Body of pancreas (tissue), 4 donors: ENCODE measurements around the gene HEXA.

Experiments
- CTCF ChIP-seq, 7 experiments: fragments of 450-650 bp in 4 of 7; fragments of 200-600 bp in 3 of 7; sonication (generic) in 3 of 7; IDR thresholded peaks; one replicate each; pipeline ENCODE4 v1.5.1; 2016 to 2019; ENCODE audit warnings: antibody characterized with exemption in 7 of 7
- POLR2A ChIP-seq, 3 donors: fragments of 450-650 bp; IDR thresholded peaks; one replicate each; pipeline ENCODE4 v1.6.1; 2016; ENCODE audit warnings: antibody characterized with exemption in 3 of 3, mild to moderate bottlenecking in 2 of 3

- no peak for TF ChIP-seq CTCF (IDR thresholded peaks at IDR 0.05)
- TF ChIP-seq POLR2A (IDR thresholded peaks at IDR 0.05), result no peak
Observed at GRCh38 chr15:72340366-72340765, 35.4 kb downstream of the HEXA start.
